ENCODE measurements around the gene CUX1. TPM values are rescaled to one million over a fixed set of nuclear protein-coding genes. Genes with fewer than 3 reads are reported as not detected.
A peak's percentile ranks its signal among the peaks of the same experiment; 100 is the strongest.

The CUX1 gene
- total RNA-seq, 1 experiment from 2014 or later: 116 TPM

DNA sequence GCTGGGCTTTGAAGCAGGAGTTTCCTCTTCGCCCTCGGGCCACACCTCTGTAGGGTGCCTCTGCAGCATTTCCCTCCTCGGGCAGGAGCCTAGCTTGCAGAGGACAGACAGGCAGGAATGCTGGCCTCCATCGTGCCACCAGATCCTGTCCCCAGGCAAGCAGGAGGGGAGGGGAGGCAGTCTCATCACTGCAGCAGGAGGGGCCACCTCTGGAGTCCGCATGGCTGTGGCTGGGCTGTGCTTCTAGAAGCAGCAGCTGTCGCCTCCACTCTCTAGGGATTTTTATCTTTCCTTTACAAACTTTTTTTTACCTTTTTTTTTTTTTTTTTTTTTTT is 181.4 kb downstream of the CUX1 start:
- POLR2A ChIA-PET: no interaction called here
- H3K27ac Mint-ChIP-seq (ENCODE audit: unreplicated experiment): no peak overlapping the region

DNA sequence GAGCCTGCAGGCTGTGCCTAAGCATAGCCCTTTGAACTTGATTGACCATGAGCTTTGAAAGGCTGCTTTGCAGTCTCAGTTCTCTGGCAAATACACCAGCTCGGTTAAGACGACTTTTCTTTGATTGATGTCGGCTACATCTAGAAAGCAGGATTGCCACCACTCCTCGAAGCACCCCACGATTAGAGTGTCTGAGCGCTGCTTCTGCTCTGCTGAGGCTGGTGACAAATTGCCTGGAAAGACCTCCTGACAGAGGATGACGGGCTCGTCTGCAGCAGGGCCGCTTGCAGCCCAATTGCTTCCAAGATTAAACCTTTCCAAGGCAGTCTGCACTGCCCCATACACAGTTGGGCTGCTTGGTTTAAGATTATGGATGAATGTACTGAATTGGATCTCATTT is 182.0 kb downstream of the CUX1 start:
- no peak overlapping the region for H3K4me3 Mint-ChIP-seq (ENCODE audit: unreplicated experiment)
- TF ChIP-seq, protein P1, sequence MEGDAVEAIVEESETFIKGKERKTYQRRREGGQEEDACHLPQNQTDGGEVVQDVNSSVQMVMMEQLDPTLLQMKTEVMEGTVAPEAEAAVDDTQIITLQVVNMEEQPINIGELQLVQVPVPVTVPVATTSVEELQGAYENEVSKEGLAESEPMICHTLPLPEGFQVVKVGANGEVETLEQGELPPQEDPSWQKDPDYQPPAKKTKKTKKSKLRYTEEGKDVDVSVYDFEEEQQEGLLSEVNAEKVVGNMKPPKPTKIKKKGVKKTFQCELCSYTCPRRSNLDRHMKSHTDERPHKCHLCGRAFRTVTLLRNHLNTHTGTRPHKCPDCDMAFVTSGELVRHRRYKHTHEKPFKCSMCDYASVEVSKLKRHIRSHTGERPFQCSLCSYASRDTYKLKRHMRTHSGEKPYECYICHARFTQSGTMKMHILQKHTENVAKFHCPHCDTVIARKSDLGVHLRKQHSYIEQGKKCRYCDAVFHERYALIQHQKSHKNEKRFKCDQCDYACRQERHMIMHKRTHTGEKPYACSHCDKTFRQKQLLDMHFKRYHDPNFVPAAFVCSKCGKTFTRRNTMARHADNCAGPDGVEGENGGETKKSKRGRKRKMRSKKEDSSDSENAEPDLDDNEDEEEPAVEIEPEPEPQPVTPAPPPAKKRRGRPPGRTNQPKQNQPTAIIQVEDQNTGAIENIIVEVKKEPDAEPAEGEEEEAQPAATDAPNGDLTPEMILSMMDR (IDR thresholded peaks at IDR 0.05; ENCODE audit: insufficient read depth in 1 of 2, low read depth in 1 of 2, low read length in 1 of 2, severe bottlenecking in 1 of 2, unreplicated experiment in 1 of 2): no peak
- Histone ChIP-seq H3K4me3 (ENCODE audit: low read depth, low read length) (no peak overlapping the region), H3K27me3 (replicated peaks; ENCODE audit: control insufficient read depth, insufficient read depth, low read length) (no peaks in the 10 kb centered on the region), H3K9me3 (no peaks in the 10 kb centered on the region), H3K4me1 (peaks cover 32% of the 10 kb centered on the region), H3K36me3 (ENCODE audit: control insufficient read depth, insufficient read depth, low read length) (no peaks in the 10 kb centered on the region; the same call in 1 of the 2 replicates)
- peaks cover 40% of the 10 kb centered on the region for H3K36me3 Mint-ChIP-seq (ENCODE audit: insufficient read depth, unreplicated experiment)
- BruUV-seq (replicated peaks): no TSS peak
- no peaks in the 10 kb centered on the region for H3K9me3 Mint-ChIP-seq (ENCODE audit: unreplicated experiment)
- POLR2A ChIA-PET: no interaction called here
- no peaks in the 10 kb centered on the region for H3K27me3 Mint-ChIP-seq (ENCODE audit: insufficient read depth, unreplicated experiment)
- intact Hi-C loops (cut with micrococcal nuclease; ENCODE audit: unreplicated experiment): no loop called here
- no peak for DNase-seq
- peaks cover 17% of the 10 kb centered on the region for H3K4me1 Mint-ChIP-seq (ENCODE audit: low read depth, unreplicated experiment)
- CTCF ChIA-PET: no interaction called here
- H3K27ac Mint-ChIP-seq (ENCODE audit: unreplicated experiment): no peak overlapping the region

More for the DNA sequence above, 181.4 kb downstream of the CUX1 start:
- Histone ChIP-seq H3K4me1 (peaks cover 26% of the 10 kb centered on the region), H3K4me3 (ENCODE audit: low read depth, low read length) (no peak overlapping the region), H3K9me3 (no peaks in the 10 kb centered on the region), H3K27me3 (replicated peaks; ENCODE audit: control insufficient read depth, insufficient read depth, low read length) (no peaks in the 10 kb centered on the region), H3K36me3 (ENCODE audit: control insufficient read depth, insufficient read depth, low read length) (no peaks in the 10 kb centered on the region; the same call in 1 of the 2 replicates)
- Mint-ChIP-seq H3K9me3 (ENCODE audit: unreplicated experiment) (no peaks in the 10 kb centered on the region), H3K4me3 (ENCODE audit: unreplicated experiment) (no peak overlapping the region), H3K36me3 (ENCODE audit: insufficient read depth, unreplicated experiment) (peaks cover 42% of the 10 kb centered on the region), H3K4me1 (ENCODE audit: low read depth, unreplicated experiment) (peaks cover 15% of the 10 kb centered on the region), H3K27me3 (ENCODE audit: insufficient read depth, unreplicated experiment) (no peaks in the 10 kb centered on the region)
- TF ChIP-seq, protein P1 (IDR thresholded peaks at IDR 0.05; ENCODE audit: insufficient read depth in 1 of 2, low read depth in 1 of 2, low read length in 1 of 2, severe bottlenecking in 1 of 2, unreplicated experiment in 1 of 2): no peak
- intact Hi-C loops (cut with micrococcal nuclease; ENCODE audit: unreplicated experiment): no loop called here
- DNase-seq: peak; percentile 30 to 65
- CTCF ChIA-PET: no interaction called here
- no TSS peak for BruUV-seq (replicated peaks)

DNA sequence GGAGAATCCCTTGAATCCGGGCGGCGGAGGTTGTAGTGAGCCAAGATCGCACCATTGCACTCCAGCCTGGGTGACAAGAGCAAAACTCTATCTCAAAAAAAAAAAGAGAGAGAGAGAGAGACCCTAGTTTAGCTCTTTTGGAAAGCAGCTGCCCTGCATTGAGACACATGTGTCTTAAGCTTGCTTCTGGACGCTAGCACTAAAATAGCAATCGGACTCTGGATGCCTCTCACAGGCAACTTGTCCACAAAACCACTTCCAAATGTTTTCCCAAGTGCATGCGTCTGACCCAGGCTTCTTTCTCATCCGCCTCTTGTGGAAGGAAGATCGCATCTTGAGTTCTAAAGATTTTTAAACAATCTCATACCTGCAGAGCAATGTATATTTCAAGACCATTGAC is 182.7 kb downstream of the CUX1 start:
- POLR2A ChIA-PET: no interaction called here
- TF ChIP-seq, protein P1 (IDR thresholded peaks at IDR 0.05; ENCODE audit: insufficient read depth in 1 of 2, low read depth in 1 of 2, low read length in 1 of 2, severe bottlenecking in 1 of 2, unreplicated experiment in 1 of 2): no peak
- Histone ChIP-seq H3K27me3 (replicated peaks; ENCODE audit: control insufficient read depth, insufficient read depth, low read length) (no peaks in the 10 kb centered on the region), H3K9me3 (no peaks in the 10 kb centered on the region), H3K4me1 (peaks cover 37% of the 10 kb centered on the region), H3K4me3 (ENCODE audit: low read depth, low read length) (no peak overlapping the region), H3K36me3 (ENCODE audit: control insufficient read depth, insufficient read depth, low read length) (no peaks in the 10 kb centered on the region; the same call in 1 of the 2 replicates)
- BruUV-seq (replicated peaks): no TSS peak
- Mint-ChIP-seq H3K27me3 (ENCODE audit: insufficient read depth, unreplicated experiment) (no peaks in the 10 kb centered on the region), H3K9me3 (ENCODE audit: unreplicated experiment) (no peaks in the 10 kb centered on the region), H3K4me1 (ENCODE audit: low read depth, unreplicated experiment) (peaks cover 22% of the 10 kb centered on the region), H3K27ac (ENCODE audit: unreplicated experiment) (no peak overlapping the region), H3K36me3 (ENCODE audit: insufficient read depth, unreplicated experiment) (peaks cover 39% of the 10 kb centered on the region), H3K4me3 (ENCODE audit: unreplicated experiment) (no peak overlapping the region)
- DNase-seq: no peak
- intact Hi-C loops (cut with micrococcal nuclease; ENCODE audit: unreplicated experiment): no loop called here
- CTCF ChIA-PET: interaction anchor here (0.6 kb wide), 1 partner anchor 312 kb away, joined by 3 read pairs; no protein-coding TSS in a partner anchor

All from Caco-2 (cell line).